K562 (cell line): ENCODE results near the gene KRTAP5-5.

Experiments
- CREB1 ChIP-seq, 2 experiments: sonication (generic) in 1 of 2; formaldehyde crosslinking in 1 of 2; IDR thresholded peaks; 2 replicates each; pipeline versions ENCODE4 v1.6.1 to v1.8.0; 2012 to 2022; ENCODE audit warnings: inconsistent platforms in 1 of 2, mild to moderate bottlenecking in 1 of 2, missing genetic modification reagents in 1 of 2, moderate library complexity in 1 of 2
- MAZ ChIP-seq, 2 experiments: fragments of 450-650 bp in 1 of 2; sonication (generic) in 1 of 2; formaldehyde crosslinking; IDR thresholded peaks in 1 of 2; conservative IDR thresholded peaks in 1 of 2; 2 replicates each; pipeline versions ENCODE4 v1.4.0 to v1.5.0; 2020; ENCODE audit warnings: mild to moderate bottlenecking in 1 of 2, missing genetic modification reagents in 1 of 2
- POLR2AphosphoS5 ChIP-seq: IDR thresholded peaks from 2 replicates; pipeline ENCODE4 v1.6.1; 2011; ENCODE audit warnings: mild to moderate bottlenecking, low read depth, low read length, moderate library complexity; ENCODE audit not compliant: control insufficient read depth, insufficient read depth
- RAD21 ChIP-seq, 2 experiments: fragments of 250-450 bp in 1 of 2; fragments of 450-650 bp in 1 of 2; sonication (Bioruptor Pico) in 1 of 2; formaldehyde crosslinking in 1 of 2; IDR thresholded peaks in 1 of 2; conservative IDR thresholded peaks in 1 of 2; 2 replicates each; pipeline versions ENCODE4 v1.4.0 to v1.8.0; 2020 to 2022; ENCODE audit warnings: mild to moderate bottlenecking in 2 of 2, moderate library complexity in 1 of 2
- SREBF2 ChIP-seq: sonication (generic); formaldehyde crosslinking; IDR thresholded peaks from 2 replicates; pipeline ENCODE4 v1.4.0; 2020; ENCODE audit warnings: mild to moderate bottlenecking, missing genetic modification reagents
- TAF1 ChIP-seq: IDR thresholded peaks from 2 replicates; pipeline ENCODE4 v1.6.1; 2011; ENCODE audit warnings: mild to moderate bottlenecking, low read length, moderate library complexity; ENCODE audit not compliant: insufficient read depth, control insufficient read depth, severe bottlenecking; ENCODE audit errors: extremely low read depth
- TF ChIP-seq, protein P1 (sequence below): conservative IDR thresholded peaks from 2 replicates; pipeline ENCODE4 v1.6.1; 2011; ENCODE audit warnings: low read depth, mild to moderate bottlenecking, low read length; ENCODE audit not compliant: control insufficient read depth
- TF ChIP-seq, protein P2 (sequence below): fragments of 250-450 bp; sonication (Bioruptor Pico); IDR thresholded peaks from 2 replicates; pipeline ENCODE4 v1.8.0; 2021; ENCODE audit warnings: borderline replicate concordance, mild to moderate bottlenecking, moderate library complexity; ENCODE audit not compliant: poor library complexity, severe bottlenecking

DNA sequence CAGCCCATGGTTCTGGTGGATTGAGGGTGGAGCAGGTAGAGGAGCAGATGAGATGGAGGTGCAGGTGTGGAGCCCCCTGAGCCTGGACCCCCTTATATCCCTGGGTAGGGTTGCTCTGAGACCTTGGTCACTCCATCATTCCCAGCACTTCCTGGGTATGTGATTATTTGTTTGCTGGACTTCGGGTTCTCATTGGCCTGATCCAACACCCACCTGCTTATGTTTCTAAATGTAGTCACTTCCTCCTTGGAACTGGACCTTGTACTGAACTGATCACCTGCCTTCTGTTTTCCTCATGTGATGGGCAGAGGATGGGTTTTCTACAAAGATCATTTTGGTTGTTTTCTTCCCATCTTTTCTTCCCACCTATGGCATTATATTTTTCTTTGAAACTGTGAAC, 7.5 kb upstream of the KRTAP5-5 start, which contains the start of gene KRTAP5-4:
- no peak for TF ChIP-seq CREB1 (IDR thresholded peaks at IDR 0.05)
- TF ChIP-seq CREB1 (CRISPR knock-in tag; IDR thresholded peaks at IDR 0.05): no peak
- TF ChIP-seq MAZ (CRISPR knock-in tag; conservative IDR thresholded peaks at IDR 0.05 in 1 of 2, IDR thresholded peaks at IDR 0.05 in 1 of 2): no peak
- TF ChIP-seq TAF1: no peak
- TF ChIP-seq SREBF2 (CRISPR knock-in tag): no peak
- TF ChIP-seq, protein P1, sequence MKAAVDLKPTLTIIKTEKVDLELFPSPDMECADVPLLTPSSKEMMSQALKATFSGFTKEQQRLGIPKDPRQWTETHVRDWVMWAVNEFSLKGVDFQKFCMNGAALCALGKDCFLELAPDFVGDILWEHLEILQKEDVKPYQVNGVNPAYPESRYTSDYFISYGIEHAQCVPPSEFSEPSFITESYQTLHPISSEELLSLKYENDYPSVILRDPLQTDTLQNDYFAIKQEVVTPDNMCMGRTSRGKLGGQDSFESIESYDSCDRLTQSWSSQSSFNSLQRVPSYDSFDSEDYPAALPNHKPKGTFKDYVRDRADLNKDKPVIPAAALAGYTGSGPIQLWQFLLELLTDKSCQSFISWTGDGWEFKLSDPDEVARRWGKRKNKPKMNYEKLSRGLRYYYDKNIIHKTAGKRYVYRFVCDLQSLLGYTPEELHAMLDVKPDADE: no peak
- TF ChIP-seq RAD21 (CRISPR knock-in tag; conservative IDR thresholded peaks at IDR 0.05 in 1 of 2, IDR thresholded peaks at IDR 0.05 in 1 of 2): no peak
- TF ChIP-seq POLR2AphosphoS5: no peak
- TF ChIP-seq, protein P2, sequence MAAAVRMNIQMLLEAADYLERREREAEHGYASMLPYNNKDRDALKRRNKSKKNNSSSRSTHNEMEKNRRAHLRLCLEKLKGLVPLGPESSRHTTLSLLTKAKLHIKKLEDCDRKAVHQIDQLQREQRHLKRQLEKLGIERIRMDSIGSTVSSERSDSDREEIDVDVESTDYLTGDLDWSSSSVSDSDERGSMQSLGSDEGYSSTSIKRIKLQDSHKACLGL (CRISPR knock-in tag): no peak
